Measurements from ENCODE around the gene RNF13.

RNF13 gene

DNA sequence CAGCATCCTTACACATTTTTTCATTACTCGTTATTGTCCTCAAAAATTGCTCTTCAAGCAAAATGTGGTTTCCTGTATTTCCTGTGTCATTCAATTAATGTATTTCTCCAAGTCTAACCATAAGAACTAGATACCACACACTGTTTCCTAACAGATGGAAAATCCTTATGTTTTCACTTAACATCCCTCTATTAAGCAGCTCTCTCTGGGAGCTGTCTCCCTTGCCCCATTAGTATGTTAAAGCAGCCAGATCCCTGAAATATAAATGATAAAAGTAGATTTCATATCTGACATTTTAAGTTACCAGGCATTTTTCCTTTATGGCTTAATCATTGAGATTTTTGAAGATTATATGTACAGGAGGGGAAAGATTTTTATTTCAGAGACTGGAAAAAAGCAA lies 141.8 kb downstream of the RNF13 start:
- TF ChIP-seq, protein P1, sequence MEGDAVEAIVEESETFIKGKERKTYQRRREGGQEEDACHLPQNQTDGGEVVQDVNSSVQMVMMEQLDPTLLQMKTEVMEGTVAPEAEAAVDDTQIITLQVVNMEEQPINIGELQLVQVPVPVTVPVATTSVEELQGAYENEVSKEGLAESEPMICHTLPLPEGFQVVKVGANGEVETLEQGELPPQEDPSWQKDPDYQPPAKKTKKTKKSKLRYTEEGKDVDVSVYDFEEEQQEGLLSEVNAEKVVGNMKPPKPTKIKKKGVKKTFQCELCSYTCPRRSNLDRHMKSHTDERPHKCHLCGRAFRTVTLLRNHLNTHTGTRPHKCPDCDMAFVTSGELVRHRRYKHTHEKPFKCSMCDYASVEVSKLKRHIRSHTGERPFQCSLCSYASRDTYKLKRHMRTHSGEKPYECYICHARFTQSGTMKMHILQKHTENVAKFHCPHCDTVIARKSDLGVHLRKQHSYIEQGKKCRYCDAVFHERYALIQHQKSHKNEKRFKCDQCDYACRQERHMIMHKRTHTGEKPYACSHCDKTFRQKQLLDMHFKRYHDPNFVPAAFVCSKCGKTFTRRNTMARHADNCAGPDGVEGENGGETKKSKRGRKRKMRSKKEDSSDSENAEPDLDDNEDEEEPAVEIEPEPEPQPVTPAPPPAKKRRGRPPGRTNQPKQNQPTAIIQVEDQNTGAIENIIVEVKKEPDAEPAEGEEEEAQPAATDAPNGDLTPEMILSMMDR (IDR thresholded peaks at IDR 0.05): no peak
- no peak for TF ChIP-seq ZFX (IDR thresholded peaks at IDR 0.05; ENCODE audit: borderline replicate concordance)
- H3K27ac ChIP-seq: no peak overlapping the region

DNA sequence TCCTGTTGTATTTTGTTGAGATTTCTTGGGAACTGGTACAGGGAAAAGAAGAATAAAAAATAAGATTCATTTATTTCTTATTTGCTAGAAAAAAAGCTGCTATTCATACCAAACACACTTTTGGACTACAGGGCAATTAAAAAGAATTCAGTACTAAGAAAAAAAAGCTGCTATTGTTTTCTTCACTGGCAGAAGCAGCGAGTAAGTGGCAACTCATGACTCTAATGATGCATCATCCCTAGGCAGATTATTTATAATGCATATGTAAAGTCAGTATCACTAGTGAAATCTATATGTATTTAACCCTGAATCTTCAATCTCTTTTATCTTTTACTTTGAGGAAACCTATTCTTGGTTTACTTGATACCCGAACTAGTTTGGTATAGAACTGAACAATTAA lies 142.4 kb downstream of the RNF13 start:
- no peak overlapping the region for H3K27ac ChIP-seq
- no peak for TF ChIP-seq ZFX (IDR thresholded peaks at IDR 0.05; ENCODE audit: borderline replicate concordance)
- TF ChIP-seq, protein P1 (IDR thresholded peaks at IDR 0.05): no peak

DNA sequence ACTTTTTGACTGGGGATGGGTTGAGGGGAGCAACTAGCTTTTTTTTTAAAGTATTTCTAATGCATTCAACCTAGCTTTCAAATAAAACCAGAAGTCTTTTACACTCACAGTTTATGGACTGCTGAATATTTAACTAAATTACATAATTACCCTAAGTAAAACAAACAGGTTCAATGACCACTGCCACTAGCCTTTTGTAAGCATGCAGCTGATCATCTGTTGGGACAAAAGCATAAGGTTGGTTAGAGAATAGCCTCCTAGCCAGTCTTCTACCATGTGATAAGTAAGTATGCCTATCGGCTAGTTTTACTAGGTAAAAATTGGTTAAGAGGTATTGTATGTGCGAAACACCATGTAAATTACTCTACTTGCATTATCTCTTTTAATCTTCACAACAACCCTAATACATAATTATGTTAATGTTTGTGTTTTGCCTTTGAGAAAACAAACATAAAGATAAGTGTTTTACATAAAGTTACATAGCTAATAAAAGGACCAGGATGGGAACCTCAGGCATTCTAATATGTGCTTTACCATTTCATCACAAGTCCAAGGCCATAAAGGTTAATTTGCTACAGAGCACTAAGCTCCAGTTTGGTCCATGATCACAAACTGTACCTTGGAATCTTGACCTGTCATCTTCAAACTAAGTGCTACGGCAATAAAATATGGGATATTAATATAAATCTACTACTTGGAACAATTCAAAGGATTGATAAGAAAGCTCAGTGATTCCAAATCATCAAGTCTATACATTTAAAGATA lies 144.5 kb downstream of the RNF13 start:
- no peak for TF ChIP-seq ZFX (IDR thresholded peaks at IDR 0.05; ENCODE audit: borderline replicate concordance)
- TF ChIP-seq, protein P1 (IDR thresholded peaks at IDR 0.05): no peak
- no peak overlapping the region for H3K27ac ChIP-seq

DNA sequence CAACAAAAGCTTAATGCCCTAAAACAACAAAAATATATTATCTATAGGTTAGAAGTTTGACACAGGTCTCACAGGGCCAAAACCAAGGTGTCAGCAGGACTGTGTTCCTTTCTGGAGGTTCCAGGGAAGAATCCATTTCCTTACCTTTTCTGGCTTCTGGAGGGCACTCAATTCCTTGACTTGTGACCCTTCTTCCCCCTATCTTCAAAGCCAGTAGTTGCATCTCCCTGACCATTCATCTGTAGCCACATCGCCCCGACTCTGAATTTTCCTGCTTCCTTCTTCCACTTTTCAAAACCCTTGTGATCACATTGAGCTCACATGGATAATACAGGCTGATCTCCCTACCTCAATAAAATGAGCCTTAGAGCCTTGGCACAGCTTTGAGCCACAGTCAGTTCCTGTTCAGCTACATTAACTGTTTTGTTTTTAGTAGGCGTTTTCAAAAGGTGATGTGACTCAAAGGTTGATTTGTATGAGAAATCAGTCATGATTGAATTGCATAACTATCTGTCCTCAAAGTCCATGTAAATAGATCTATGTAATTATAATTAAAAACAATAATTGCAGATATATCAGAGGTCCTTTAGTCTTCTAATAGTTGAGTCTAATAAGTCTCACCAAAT lies 145.3 kb downstream of the RNF13 start:
- TF ChIP-seq, protein P1 (IDR thresholded peaks at IDR 0.05): no peak
- no peak for TF ChIP-seq ZFX (IDR thresholded peaks at IDR 0.05; ENCODE audit: borderline replicate concordance)
- H3K27ac ChIP-seq: no peak overlapping the region

DNA sequence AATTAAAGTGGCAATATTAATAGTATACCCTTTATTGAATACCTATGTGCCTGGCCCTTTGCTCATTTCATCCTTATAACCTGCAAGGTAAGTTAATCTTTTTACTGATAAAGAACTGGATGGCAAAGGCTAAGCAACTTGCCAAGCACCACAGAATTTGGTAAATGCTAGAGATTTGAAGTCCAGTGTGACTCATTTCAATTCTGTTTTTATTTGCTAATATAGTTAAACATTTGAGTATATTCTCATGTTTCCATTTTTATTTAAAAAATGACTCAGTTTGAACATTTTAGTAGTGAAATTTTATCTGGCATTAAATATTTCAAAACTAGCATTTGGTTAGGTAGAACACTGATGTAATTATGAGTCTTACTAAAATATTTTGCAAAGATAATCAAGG lies 146.4 kb downstream of the RNF13 start:
- TF ChIP-seq, protein P1 (IDR thresholded peaks at IDR 0.05): no peak
- no peak for TF ChIP-seq ZFX (IDR thresholded peaks at IDR 0.05; ENCODE audit: borderline replicate concordance)
- no peak overlapping the region for H3K27ac ChIP-seq

DNA sequence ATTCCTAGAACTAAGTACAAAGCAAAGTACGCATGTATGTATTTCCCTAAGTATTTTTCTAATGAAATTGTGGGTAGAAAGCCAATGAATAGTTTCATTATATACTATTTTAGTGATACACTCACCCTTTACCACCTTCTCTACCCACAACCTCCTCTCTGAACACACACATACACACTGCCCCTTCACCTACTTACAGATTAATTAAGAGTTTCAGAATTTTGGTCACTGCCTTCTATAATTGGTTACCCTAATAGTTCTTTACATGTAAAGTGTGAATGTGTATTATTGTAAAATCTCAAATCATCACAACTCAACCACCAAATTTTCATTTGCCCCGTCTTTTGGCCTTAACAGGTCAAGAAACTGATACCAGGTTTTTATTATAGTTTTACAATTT lies 150.5 kb downstream of the RNF13 start:
- TF ChIP-seq ZFX (IDR thresholded peaks at IDR 0.05; ENCODE audit: borderline replicate concordance): no peak
- TF ChIP-seq, protein P1 (IDR thresholded peaks at IDR 0.05): no peak

DNA sequence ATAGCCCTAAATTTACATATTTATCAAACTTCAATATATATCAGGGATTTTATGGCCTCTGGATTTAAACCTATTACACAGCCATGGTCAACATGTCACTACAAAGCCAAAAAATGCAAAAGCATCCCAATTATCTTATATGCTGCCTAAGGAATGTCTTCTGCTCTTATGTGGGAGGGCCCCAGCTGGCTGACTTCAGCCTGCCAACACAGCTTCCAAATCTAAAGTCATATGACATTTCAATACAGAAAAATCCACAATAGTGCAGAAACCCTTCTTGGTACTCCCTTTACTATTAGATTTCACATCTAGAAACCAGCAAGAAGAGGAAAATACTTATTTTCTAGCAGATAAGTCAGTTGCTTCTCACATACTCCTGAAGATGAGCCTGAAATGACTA lies 151.3 kb downstream of the RNF13 start:
- no peak overlapping the region for H3K27ac ChIP-seq
- TF ChIP-seq, protein P1 (IDR thresholded peaks at IDR 0.05): no peak
- no peak for TF ChIP-seq ZFX (IDR thresholded peaks at IDR 0.05; ENCODE audit: borderline replicate concordance)

More for the DNA sequence above, 150.5 kb downstream of the RNF13 start:
- no peak overlapping the region for H3K27ac ChIP-seq
